Ammon's horn (tissue), 1 donor: ENCODE data around the gene ALX4.

Experiments
- DNase-seq: peaks from one replicate; pipeline ENCODE4 v3.0.0-alpha.2; 2016; ENCODE audit warnings: low spot score

The ALX4 gene

DNA sequence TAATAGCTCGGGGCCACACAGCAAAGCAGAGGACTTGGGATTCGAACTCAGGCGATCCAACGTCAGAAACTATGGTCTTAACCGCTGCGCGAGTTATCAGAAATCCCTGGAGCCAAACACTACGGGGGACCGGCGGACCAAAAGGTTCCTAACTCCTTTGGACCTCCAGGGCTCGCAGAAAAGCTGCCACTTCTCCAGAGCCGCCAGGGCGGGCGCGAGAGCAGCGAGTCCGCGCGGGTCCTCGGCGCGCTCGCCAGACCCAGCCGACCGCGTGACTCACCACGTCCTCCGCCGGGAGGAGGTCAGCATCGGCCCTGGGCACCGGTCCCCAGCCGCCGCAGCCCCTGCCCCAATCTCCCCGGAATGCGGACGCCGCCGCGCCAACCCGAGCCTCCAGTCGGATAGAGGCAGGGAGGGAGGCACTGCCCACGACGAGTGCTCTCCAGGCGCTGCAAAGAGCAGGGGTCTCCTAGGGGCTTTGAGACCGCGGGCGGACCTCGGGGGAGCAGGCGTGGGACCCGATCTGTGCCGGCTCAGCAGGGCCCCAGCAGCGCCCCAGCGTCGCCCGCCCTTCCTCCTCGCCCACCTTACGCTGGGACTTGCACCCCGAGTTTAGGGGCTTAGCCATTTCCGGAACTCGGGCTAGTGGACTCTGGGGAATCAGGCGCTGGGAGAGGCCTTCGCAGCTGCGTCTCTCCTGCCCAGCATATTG is 6.2 kb upstream of the ALX4 start:
- DNase-seq: no peak

DNA sequence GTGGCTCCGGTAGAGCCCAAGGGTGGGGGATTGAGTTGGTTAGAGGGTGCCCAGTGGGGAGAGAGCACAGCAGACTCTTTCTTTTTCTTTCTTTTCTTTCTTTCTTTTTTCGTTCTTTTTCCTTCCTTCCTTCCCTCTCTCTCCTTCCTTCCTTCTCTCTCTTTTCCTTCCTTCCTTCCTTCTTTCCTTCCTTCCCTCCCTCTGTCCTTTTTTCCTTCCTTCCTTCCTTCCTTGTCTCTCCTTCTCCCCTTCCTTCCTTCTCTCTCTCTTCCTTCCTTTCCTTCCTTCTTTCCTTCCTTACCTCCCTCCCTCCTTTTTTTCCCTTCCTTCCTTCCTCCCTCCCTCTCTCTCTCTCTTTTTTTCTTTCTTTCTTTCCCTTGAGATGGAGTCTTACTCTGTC is 4.8 kb upstream of the ALX4 start:
- DNase-seq: no peak

DNA sequence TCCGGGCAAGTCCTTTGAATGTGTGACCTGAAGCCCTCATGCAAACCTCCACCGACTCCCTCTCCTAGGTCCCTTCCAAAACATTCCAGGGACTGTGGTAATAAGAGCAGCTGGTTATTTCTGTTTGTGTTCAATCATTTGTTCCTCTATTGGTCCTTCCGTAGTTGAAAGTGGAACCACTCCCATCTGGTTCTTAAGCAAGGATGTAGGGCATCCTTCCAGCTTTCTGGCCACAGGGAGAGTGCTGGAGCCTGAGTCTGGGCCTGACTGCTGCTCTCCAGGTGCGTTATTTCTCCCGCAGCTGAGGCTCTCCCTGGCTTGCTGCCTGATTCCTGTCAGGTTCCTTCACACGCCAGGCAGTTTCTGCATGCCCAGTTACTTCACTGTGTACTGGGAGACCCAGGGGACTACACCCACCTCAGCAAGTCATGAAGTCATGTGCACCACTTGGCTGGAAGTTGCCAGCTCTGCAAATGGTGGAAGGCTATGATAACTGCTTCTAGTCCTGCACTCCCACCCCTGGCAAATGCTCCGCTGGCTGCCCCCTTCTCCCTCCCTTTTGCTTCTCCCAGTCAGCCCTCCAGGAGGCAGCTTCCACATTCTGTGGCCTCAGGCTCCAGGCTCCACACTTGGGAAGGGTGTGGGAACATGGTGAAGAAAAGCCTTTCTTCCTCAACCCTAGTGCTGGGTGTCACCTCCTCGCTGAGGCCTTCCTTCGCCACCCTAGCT is 4.0 kb upstream of the ALX4 start:
- no peak for DNase-seq

DNA sequence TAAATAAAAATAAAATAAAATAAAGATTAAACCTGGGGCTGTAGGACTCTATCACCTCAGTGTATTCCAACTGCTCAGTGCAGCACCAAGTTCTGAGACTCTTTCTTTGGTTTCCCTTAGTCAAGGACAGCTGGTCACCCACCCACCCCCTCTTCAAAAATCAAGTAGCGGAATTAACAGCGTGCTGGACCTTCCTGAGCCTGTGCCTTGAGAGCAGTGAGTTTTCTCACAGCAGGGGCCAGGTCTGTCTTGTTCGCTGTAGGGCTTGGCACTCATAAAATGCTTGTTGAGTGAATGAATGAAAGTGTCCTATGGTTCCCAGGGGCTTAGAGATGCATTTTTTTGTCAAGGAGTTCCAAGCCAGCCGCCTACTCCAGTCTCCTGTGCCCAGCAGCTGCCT is 2.9 kb upstream of the ALX4 start:
- DNase-seq: no peak

DNA sequence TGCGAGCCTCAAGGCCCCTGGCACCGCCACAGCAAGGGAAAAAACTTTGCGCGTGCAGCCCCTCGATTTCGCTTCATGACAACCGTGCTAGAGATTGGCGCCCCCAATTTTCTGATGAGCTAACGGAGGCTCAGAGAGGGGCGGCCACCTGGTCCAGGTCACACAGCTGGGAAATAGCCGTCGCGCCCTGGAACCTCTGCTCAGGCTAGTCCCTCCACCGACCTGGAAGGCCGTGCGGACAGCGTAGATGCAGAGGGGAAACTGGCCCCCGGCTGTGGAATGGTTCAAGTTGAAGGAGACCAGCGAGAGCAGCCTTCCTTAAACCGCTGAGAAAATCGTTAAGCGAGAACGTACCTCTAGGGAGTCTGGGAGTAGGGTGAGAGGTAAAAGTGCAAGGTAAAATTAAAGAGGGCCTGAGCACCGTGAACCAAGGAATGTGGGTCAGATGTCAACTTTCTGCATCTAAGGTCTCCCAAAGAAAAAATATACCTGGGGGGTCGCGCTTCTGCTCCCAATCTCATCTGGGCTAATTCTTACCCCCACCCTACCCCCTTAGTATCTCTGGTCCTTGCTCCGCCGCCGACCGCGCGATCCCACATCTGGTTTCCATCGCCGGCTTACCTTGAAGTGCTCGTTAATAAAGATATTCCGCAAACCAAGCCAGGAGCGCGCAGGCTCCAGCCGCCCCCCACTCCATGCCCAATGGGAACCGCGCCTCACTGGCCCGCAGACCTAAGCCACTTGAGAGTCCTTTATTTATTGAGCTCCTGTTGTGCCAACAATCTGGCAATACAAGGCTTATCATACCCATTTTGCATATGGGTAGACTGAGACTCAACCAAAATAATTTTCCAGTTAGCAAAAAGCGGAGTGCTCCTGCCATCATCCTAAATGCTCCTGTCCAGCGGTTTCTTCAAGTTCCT is 1.7 kb upstream of the ALX4 start:
- no peak for DNase-seq

DNA sequence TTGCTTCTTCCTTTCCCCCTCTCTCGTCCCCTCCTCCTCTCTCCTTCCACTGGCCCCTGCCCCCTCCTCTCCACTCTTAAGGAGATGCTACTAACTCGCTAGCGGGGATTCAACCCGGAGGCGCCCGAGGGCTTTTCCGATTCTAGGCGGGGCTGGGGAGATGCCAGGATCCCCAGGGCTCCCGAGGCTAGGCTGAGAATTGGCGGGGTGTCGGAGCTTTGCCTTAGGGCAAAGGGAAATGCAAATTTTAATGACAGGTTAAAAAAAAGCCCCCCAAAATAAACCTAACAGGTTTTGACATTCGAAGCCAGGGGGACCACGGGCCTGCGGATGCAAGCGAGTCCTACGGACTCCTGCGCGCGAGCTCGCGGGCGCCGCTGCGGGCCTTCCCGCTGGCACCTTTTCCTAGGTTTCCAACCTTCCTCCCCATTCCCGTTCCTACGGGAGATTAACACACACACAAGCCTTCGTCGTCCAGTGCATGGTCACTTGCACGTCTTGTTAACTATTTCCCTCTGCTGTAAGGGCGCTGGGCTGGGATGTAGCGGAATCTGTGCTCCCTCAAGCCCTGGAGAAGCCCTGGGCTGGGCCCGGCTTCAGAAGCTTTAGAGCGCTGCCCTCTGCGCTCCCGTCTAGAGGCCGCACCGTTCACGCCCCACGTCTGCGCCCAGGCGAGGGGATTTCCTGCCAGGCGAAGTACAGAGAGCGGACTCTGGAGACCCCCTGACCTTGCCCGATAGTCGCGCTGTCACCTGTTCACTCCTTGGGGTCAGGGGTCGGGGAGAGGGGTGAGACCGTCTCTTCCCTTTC is 729 bp upstream of the ALX4 start:
- DNase-seq: no peak

DNA sequence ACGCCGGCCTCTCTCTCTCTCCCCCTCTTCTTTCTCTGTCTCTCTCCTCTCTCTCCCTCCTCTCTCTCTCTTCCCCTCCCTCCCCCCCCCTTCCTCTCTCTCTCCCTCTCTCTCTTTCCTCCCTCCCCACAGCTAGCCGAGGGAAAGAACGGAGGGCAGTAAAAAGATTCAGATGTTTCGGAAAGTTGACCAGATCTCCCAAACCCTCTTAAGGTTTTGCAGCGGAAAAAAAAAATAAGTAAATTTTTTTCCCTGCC is 195 bp upstream of the ALX4 start:
- DNase-seq: no peak

DNA sequence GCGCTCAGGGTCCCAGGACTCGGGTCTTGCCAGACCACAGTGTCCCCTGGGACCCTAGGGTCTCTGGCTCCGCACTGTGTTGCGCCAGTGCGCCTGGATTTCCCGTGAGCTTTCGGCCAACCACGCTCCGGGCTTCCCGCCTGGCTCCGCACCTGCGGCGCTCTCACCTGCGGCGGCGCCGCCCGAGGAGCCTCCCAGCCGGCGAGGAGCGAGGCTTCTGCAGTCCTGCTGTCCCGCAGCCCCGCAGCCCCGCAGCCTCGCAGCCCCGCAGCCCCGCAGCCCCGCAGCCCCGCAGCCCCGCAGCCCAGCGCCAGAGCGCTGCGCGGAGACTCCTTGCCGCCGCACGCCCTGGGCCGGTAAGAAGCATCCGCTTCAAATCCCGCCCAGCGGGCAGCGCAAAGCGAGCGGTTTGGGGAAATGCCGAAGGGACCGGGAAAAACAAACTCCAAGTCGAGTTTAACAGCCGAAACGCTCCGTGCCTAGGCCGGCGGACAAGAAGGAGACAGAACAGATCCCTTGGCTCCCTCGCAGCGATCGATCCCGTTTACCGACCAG is 939 bp downstream of the ALX4 start:
- no peak for DNase-seq

DNA sequence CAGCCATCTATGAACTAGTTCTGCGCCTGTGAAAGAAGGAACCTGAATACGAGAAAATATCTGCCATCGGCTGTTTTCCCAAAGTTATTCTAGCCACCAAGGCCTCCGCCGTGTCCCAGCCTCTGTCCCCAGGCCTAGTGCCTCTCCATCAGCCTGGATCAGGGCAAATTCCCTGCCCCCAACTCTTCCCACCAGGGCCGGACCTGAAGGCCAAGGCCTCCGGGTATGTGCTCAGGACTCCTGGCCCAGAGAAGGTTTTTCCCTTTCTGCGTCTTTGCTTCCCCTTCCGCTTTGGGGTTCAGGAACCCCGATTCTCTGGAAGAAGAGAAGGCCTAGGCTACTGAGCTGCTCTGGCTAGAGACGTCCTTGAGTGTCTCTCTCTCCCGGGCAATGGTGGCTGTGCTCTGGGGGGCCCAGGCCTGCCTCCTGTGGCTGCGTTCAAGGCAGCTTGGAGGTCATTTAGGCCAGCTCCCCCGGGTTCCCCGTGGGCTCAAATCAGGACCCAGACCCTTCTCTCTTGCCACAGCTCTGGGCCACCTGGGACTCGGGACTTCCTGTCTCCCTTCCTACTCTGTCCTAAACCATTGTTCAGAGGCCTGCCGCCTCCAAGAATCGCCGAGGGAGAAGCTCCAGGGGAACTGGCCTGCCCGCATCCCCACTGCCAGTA is 1.6 kb downstream of the ALX4 start:
- no peak for DNase-seq

DNA sequence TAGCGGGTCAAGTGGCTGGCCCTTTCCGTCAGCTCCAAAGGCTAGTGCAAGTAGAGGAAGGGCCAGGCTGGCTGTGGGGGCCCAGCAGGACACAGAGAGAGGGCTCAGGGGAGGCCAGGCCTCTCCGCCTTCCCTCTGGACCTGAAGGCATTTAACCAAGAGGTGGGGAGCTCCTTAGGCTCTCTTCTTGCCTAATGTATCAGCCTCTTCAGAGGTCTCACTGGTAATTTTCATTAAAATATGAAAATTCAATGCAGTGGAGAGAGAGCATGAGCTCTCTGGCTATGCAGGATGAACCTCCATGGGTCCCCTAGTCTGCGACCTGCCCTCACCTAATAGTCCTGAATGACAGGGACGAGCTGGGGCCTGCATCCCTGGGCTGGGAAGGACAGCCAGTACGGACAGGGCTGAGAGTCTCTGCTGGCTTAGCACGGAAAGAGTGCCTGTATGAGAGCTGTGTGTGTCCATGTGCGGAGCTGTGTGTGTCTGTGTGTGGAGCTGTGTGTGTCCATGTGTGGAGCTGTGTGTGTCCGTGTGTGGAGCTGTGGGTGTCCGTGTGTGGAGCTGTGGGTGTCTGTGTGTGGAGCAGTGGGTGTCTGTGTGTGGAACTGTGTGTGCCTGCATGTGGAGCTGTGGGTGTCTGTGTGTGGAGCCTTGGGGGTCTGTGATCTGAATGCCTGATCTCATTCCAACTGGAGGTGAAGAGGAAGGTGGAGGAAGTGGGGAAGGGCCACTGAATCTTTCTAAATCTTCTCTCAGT is 2.4 kb downstream of the ALX4 start:
- DNase-seq: no peak

DNA sequence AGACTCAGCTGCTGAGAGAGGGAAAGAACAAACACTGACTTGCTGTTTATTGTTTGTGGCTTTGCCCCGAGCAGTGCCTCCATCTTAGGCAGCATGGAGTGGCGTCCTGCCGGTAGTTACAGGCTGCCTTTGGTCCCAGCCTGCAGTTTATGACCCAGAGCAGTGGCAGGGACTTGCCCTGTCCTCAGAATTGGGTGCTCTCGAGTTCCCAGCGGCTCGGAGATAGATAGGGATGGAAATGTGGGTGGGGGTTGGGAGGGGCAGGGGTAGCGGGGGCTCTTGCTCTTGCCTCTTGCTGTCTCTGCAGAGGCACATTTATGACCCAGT is 3.1 kb downstream of the ALX4 start:
- no peak for DNase-seq

DNA sequence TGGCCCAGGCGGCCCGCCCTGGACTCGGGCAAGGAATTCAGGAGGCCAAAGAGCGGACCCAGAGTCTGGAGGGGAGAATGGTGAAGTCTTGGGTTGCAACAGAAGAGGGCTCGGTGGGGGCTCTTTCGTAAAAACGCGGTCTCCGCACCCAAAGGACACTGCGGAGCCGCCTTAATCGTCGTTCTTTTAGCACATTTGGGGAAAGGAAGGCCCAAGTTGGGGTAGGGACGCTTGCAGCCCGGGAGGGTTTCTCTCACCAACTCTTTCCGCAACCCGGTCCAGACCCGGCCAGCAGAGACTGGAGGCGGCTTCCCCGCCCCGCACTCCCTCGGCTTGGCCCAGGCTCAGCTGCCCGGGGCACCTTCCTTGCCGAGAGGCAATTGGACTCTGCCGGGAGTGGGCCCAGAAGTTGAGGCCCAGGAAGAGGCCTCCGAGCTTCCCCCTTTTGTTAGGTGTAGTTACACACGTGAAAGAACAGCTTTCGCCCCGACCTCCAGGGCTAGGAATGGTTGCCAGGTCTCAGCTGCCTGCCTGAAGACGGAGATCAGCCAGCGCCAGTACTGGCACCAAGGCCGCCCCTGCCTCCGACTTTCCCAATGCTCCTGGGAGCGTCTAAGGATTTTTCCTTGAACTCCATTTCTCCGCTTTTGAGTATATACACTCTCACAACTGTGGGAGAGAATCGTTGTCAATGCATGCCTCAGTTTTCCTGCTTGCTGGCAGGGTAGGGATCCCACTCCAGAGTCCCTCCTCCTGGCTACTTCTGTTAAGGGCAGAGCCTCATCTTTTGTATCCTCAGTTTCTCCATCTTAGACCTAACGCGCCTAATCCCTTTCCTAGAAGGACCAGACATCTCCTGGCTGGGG is 3.7 kb downstream of the ALX4 start:
- no peak for DNase-seq

DNA sequence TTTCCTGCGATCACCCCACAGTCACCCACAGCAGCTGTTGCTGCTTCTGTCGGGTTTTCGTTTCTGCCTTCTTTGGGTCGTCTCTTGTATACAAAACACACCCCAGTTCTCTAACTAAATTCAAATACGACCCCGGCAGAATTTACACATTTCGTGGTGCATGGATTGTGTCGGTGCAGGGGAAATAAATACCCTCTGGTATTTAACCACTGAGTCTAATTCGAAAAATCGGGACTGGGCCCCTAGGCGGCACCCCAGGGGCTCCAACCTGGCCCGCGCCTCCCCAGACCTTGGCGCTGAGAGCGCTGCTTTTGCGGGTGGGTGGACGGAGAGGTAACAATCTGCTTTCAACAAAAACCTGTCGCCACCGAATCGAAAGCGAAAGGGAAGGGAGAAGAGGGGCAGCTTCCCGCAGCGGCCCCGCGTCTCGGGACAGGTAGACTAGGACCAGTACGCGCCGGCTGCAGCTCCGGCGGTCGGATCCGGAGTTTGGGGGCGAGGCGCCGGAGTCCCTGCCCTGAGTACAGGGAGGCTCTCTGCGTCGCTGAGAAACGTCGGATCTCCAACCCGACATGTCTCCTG is 4.4 kb downstream of the ALX4 start:
- DNase-seq: no peak

DNA sequence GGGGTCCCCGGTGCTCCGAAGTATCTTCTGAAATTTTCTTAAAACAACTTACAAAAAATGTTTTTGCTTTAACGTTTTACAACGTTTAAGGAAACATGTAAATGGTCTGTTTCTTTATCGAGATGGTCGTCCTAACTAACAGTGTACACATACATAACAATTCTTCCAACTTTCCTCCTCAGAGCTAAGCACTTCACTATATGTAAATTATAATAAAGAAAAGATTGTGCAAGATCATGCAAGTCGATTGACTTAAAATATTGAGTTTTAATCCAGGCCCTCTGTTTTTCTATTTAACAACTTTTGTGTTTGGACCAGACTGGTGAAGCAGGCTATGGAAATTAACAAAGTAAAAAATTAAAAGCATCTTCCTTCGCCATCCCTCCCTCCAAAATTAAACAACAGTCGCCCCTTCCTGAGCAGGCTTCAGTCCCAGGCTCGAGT is 4.9 kb downstream of the ALX4 start:
- no peak for DNase-seq

DNA sequence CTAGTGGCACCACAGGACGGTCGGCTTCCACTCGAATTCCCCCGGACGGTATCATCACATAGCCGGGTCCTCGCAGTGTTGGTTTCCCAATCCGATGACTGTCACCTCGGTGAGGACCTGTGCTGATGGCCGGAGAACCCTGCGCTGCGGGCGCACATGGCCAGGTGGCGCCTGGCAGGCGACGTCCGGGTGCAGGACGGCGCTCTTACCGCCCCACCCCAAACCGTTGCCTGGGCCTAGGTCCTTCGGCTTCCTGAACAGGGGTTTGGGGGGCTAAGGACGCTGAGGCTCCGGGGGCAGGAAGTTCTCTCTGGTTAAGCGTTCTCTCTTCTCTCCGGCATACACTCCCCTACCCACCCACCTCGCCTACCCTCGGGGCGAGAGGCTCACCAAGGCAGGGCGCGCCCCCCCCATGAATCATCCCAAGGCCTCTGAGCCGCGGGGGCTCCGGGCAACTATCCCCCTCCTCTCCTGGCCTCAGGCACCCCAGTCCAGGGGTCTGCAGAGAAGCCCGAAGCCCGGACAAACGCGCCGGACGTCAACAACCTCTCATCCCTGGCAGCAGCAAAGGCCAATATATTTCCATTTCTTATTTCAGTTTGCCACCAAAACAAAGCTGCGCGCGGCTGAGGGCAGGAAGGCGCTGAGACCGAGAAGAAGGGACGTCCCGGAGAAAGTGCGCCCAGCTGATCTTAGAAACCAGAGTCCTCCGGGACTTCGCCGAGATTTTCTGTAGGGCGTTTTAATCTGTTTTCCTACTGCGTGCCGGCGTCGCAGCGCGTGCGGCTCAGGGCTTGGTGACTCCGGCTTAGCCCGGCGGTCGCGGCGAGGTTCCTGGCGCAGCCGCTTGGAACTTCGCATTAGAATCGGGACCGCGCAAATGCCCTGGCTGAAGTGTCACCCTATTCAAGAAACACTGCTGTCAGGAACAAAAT is 5.6 kb downstream of the ALX4 start:
- DNase-seq: no peak

DNA sequence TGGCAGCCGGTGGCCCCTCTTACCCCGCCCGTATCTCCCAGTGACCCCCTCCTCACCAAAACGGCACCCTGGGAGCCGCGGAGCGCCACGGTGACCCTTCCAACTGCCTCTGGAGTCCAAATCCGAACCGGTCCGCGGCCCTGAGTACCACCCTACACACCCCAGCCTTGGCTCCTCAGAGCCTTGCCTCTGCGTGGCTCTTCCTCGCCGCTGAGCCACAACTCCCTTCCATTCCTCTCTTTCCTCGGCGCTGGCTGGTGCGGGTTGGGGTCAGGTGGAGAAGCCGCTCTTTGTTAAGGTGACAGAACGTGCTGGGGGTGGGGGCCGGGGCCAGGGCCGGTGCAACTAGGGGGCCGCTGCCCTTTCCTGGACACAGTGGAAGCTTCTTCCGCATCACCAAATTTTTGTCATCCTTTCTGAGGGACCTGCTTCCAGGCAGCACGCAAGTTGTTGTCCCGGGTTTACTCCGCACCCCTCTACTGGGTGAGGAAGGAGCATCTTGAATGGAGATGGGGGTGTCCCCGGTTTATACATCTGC is 6.5 kb downstream of the ALX4 start:
- no peak for DNase-seq

DNA sequence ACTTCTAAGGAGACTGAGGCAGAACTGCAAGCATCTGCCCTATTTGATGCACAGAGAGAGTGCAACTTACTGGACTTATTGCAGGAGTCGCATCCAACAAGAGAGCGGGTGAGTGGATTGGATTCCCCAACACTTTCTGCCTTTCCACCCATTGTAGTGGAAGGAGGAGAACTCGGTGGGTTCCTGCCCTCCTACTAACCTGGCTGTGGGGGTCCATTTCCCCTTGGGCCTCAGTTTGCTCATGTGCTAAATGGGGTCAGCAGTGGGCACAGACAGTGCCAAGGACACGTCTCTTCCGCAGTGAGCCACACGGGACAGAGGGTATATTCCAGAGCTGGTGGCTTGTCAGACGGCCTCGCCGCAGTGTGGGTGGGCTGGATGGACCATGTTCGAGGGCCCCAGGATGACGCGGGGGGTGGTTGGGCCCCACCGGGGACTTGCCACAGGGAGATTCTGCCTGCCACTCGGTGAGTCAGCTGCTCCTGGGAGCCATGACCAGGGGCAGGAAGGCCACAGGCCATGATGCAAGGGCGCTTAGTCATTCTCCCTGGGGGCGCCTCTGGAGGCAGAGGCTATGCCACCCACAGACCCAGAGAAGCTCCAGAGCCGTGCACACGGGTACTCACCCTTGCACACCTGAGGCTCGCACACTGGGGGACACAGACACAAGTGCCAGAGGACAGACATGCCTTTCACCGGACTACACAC is 8.2 kb downstream of the ALX4 start:
- no peak for DNase-seq
